NT2/D1 (cell line): Measurements from ENCODE around the gene MARCKSL1.

ENCODE experiments used
- DNase-seq: peaks from one replicate; pipeline ENCODE4 v3.0.0-alpha.2; 2011; ENCODE audit warnings: low read depth, low spot score
- H3K27me3 ChIP-seq: 2 replicates; pipeline ENCODE4 v1.6.0; 2011; ENCODE audit warnings: mild to moderate bottlenecking; ENCODE audit not compliant: insufficient read length, insufficient read depth
- H3K36me3 ChIP-seq: 2 replicates; pipeline ENCODE4 v1.6.1; 2011; ENCODE audit warnings: mild to moderate bottlenecking, low read length, mixed read lengths; ENCODE audit not compliant: insufficient read depth, insufficient read length
- H3K4me1 ChIP-seq: 2 replicates; pipeline ENCODE4 v1.5.1; 2011; ENCODE audit not compliant: insufficient read depth, insufficient read length
- H3K4me3 ChIP-seq: 2 replicates; pipeline ENCODE4 v1.5.1; 2011; ENCODE audit warnings: low read depth; ENCODE audit not compliant: insufficient read length
- H3K9ac ChIP-seq: 2 replicates; pipeline ENCODE4 v1.6.0; 2011; ENCODE audit warnings: low read depth; ENCODE audit not compliant: insufficient read length
- H3K9me3 ChIP-seq: 2 replicates; pipeline ENCODE4 v1.5.1; 2011; ENCODE audit warnings: mild to moderate bottlenecking, low read length; ENCODE audit not compliant: insufficient read depth
- SUZ12 ChIP-seq: IDR thresholded peaks from 2 replicates; pipeline ENCODE4 v1.6.1; 2011; ENCODE audit not compliant: insufficient read length, insufficient read depth; ENCODE audit errors: extremely low read depth
- YY1 ChIP-seq: IDR thresholded peaks from 2 replicates; pipeline ENCODE4 v1.6.1; 2011; ENCODE audit not compliant: insufficient read length, insufficient read depth
- ZNF274 ChIP-seq: IDR thresholded peaks from 2 replicates; pipeline ENCODE4 v1.6.1; 2011; ENCODE audit warnings: mild to moderate bottlenecking, low read depth, low read length

The MARCKSL1 gene

GRCh38 chr1:32329931-32330466, 6.0 kb downstream of the MARCKSL1 start:
- H3K36me3 ChIP-seq = peaks cover 94% of the 10 kb centered on the region
- H3K27me3 ChIP-seq = no peaks in the 10 kb centered on the region
- TF ChIP-seq SUZ12 = no peak
- no peak for TF ChIP-seq YY1
- no peak for TF ChIP-seq ZNF274

GRCh38 chr1:32327204-32327603, 8.8 kb downstream of the MARCKSL1 start:
- Histone ChIP-seq H3K9me3 (no peaks in the 10 kb centered on the region), H3K27me3 (no peaks in the 10 kb centered on the region), H3K9ac (no peak overlapping the region), H3K4me3 (no peak overlapping the region), H3K36me3 (peaks cover 90% of the 10 kb centered on the region), H3K4me1 (no peaks in the 10 kb centered on the region)
- no peak for DNase-seq
- TF ChIP-seq ZNF274 (no peak), SUZ12 (no peak)

More at GRCh38 chr1:32329931-32330466, 6.0 kb downstream of the MARCKSL1 start:
- no peak for DNase-seq
- Histone ChIP-seq H3K4me3 (no peak overlapping the region), H3K9ac (no peak overlapping the region), H3K4me1 (peaks cover 11% of the 10 kb centered on the region), H3K9me3 (no peaks in the 10 kb centered on the region)

GRCh38 chr1:32321712-32322291, 14.2 kb downstream of the MARCKSL1 start:
- no peak for DNase-seq
- Histone ChIP-seq H3K9me3 (no peaks in the 10 kb centered on the region), H3K36me3 (peaks cover 85% of the 10 kb centered on the region), H3K4me1 (no peaks in the 10 kb centered on the region), H3K27me3 (no peaks in the 10 kb centered on the region), H3K9ac (no peak overlapping the region), H3K4me3 (no peak overlapping the region)
- no peak for TF ChIP-seq SUZ12
- no peak for TF ChIP-seq ZNF274
- TF ChIP-seq YY1 = no peak

- Histone ChIP-seq H3K9ac (no peak overlapping the region), H3K4me1 (no peaks in the 10 kb centered on the region), H3K36me3 (peaks cover 67% of the 10 kb centered on the region), H3K9me3 (no peaks in the 10 kb centered on the region), H3K27me3 (no peaks in the 10 kb centered on the region), H3K4me3 (no peak overlapping the region)
- TF ChIP-seq ZNF274 (no peak), SUZ12 (no peak), YY1 (no peak)
- no peak for DNase-seq
These were observed 17.7 kb downstream of the MARCKSL1 start for GRCh38 chr1:32318127-32318869.

- TF ChIP-seq ZNF274 (no peak), SUZ12 (no peak)
- no peaks in the 10 kb centered on the region for H3K9me3 ChIP-seq
- H3K36me3 ChIP-seq = peaks cover 59% of the 10 kb centered on the region
- H3K4me1 ChIP-seq = no peaks in the 10 kb centered on the region
- no peak for DNase-seq
- no peak overlapping the region for H3K4me3 ChIP-seq
- no peaks in the 10 kb centered on the region for H3K27me3 ChIP-seq
- no peak overlapping the region for H3K9ac ChIP-seq
These were observed 19.1 kb downstream of the MARCKSL1 start for GRCh38 chr1:32316903-32317277.

GRCh38 chr1:32311709-32312393, 24.2 kb downstream of the MARCKSL1 start:
- no peaks in the 10 kb centered on the region for H3K9me3 ChIP-seq
- peaks cover 30% of the 10 kb centered on the region for H3K36me3 ChIP-seq
- no peak for DNase-seq
- peaks cover 6% of the 10 kb centered on the region for H3K4me1 ChIP-seq
- TF ChIP-seq SUZ12 (no peak), YY1 (no peak), ZNF274 (no peak)
- H3K27me3 ChIP-seq = no peaks in the 10 kb centered on the region
- no peak overlapping the region for H3K4me3 ChIP-seq
- H3K9ac ChIP-seq = no peak overlapping the region

GRCh38 chr1:32309960-32310359, 26.1 kb downstream of the MARCKSL1 start:
- H3K4me1 ChIP-seq = peaks cover 6% of the 10 kb centered on the region
- no peak overlapping the region for H3K9ac ChIP-seq

More at GRCh38 chr1:32309960-32310359, 26.1 kb downstream of the MARCKSL1 start:
- Histone ChIP-seq H3K9me3 (peaks cover 5% of the 10 kb centered on the region), H3K36me3 (peaks cover 42% of the 10 kb centered on the region), H3K27me3 (no peaks in the 10 kb centered on the region), H3K4me3 (no peak overlapping the region)
- no peak for TF ChIP-seq YY1
- no peak for TF ChIP-seq ZNF274
- no peak for TF ChIP-seq SUZ12
- no peak for DNase-seq
